GM12878 (cell line): Measurements from ENCODE around the gene PLSCR4. TPM values are rescaled to one million over a fixed set of nuclear protein-coding genes. Genes with fewer than 3 reads are reported as not detected.

Experiments
- ATAC-seq: fragments of 200-7000 bp; cut with Tn5 transposase; 3 replicates; pipeline ENCODE4 v1.9.1; 2020; ENCODE audit warnings: mild to moderate bottlenecking, moderate library complexity
- BruUV-seq: library from RNA; stranded (reverse); fragments of 400-500 nt; replicated peaks from 2 replicates; lab custom pipeline; 2021; lab: Mats Ljungman, UMichigan
- CTCF ChIA-PET: fragments of 300-600 bp; sonication (Branson Sonifier 250); formaldehyde crosslinking; extraction: SDS; loops from one replicate; lab custom pipeline; 2021; ENCODE audit warnings: inconsistent platforms; lab: Yijun Ruan, JAX
- POLR2A ChIA-PET: fragments of 350-600 bp; formaldehyde crosslinking; extraction: SDS; loops from one replicate; lab custom pipeline; 2021; ENCODE audit warnings: inconsistent platforms; lab: Charles Lee
- RAD21 ChIA-PET: fragments of 300-600 bp; sonication (Branson Sonifier 250); formaldehyde crosslinking; loops from one replicate; lab custom pipeline; 2023; ENCODE audit warnings: antibody characterized with exemption; ENCODE audit not compliant: unreplicated experiment; lab: Charles Lee
- SMC1A ChIA-PET: fragments of 300-600 bp; sonication (Branson Sonifier 250); formaldehyde crosslinking; loops from one replicate; lab custom pipeline; 2023; ENCODE audit not compliant: unreplicated experiment, uncharacterized antibody; lab: Charles Lee
- DNase-seq: peaks from one replicate; pipeline ENCODE4 v3.0.0-alpha.2; 2011; ENCODE audit warnings: low read depth, low spot score
- FAIRE-seq: peaks from 3 replicates; lab custom pipeline; 2011; peaks lifted over from hg19 to GRCh38; lab: Jason Lieb, UNC
- H2AFZ ChIP-seq: 2 replicates; pipeline ENCODE4 v1.6.0; 2011; ENCODE audit warnings: low read depth, low read length, control low read depth; ENCODE audit not compliant: control insufficient read depth
- H3K27ac ChIP-seq: 2 replicates; pipeline ENCODE4 v1.5.1; 2011; ENCODE audit warnings: control low read depth; ENCODE audit not compliant: control insufficient read depth, insufficient read depth
- H3K27me3 ChIP-seq, 2 experiments: replicated peaks in 1 of 2; 2 replicates each; pipeline versions ENCODE4 v1.6.0 to v1.6.1; 2011; ENCODE audit warnings: low read length in 1 of 2; ENCODE audit not compliant: control insufficient read depth in 2 of 2, insufficient read depth in 2 of 2
- H3K36me3 ChIP-seq, 2 experiments: 2 replicates each; pipeline ENCODE4 v1.5.1; 2011; ENCODE audit warnings: low read length in 1 of 2; ENCODE audit not compliant: control insufficient read depth in 2 of 2, insufficient read depth in 2 of 2
- H3K4me1 ChIP-seq: 2 replicates; pipeline ENCODE4 v1.6.1; 2011; ENCODE audit warnings: mild to moderate bottlenecking, low read length, moderate library complexity, mixed read lengths; ENCODE audit not compliant: control insufficient read depth, insufficient read depth
- H3K4me2 ChIP-seq: 2 replicates; pipeline ENCODE4 v1.6.0; 2011; ENCODE audit warnings: control low read depth; ENCODE audit not compliant: control insufficient read depth, insufficient read depth
- H3K4me3 ChIP-seq: fragments of 200-600 bp; sonication (generic); 2 replicates; pipeline ENCODE4 v1.5.1; 2016
- H3K79me2 ChIP-seq: 2 replicates; pipeline ENCODE4 v1.6.0; 2011; ENCODE audit warnings: low read length; ENCODE audit not compliant: control insufficient read depth, insufficient read depth
- H3K9ac ChIP-seq: 2 replicates; pipeline ENCODE4 v1.8.0; 2011; ENCODE audit warnings: low read length, control low read depth, mixed read lengths; ENCODE audit not compliant: control insufficient read depth, insufficient read depth
- H3K9me3 ChIP-seq: replicated peaks from 3 replicates; pipeline ENCODE4 v1.5.1; 2011; ENCODE audit warnings: mild to moderate bottlenecking, low read length; ENCODE audit not compliant: control insufficient read depth, insufficient read depth
- H4K20me1 ChIP-seq: 2 replicates; pipeline ENCODE4 v1.6.0; 2011; ENCODE audit not compliant: control insufficient read depth, insufficient read depth
- ATF2 ChIP-seq: IDR thresholded peaks from 2 replicates; pipeline ENCODE4 v1.6.1; 2012; ENCODE audit warnings: low read length, inconsistent platforms
- CBX5 ChIP-seq: sonication (generic); IDR thresholded peaks from 2 replicates; pipeline ENCODE4 v1.6.1; 2016; ENCODE audit warnings: low read depth, moderate library complexity, mild to moderate bottlenecking, inconsistent platforms
- CEBPB ChIP-seq, 2 experiments: fragments of 150-350 bp in 1 of 2; IDR thresholded peaks; 2 replicates each; pipeline ENCODE4 v1.6.1; 2012 to 2014; ENCODE audit warnings: low read depth in 2 of 2, low read length in 2 of 2, borderline replicate concordance in 1 of 2, inconsistent platforms in 1 of 2
- CTCF ChIP-seq, 3 experiments: IDR thresholded peaks in 2 of 3; conservative IDR thresholded peaks in 1 of 3; 2 replicates each; pipeline ENCODE4 v1.5.1; 2011; ENCODE audit warnings: low read depth in 3 of 3, low read length in 3 of 3, mild to moderate bottlenecking in 3 of 3, control low read depth in 2 of 3, moderate library complexity in 2 of 3, inconsistent platforms in 1 of 3, mixed read lengths in 1 of 3; ENCODE audit not compliant: control insufficient read depth in 2 of 3, insufficient read depth in 1 of 3; ENCODE audit errors: extremely low read depth in 1 of 3
- ETV6 ChIP-seq, 2 experiments: fragments of 450-650 bp in 1 of 2; IDR thresholded peaks in 1 of 2; conservative IDR thresholded peaks in 1 of 2; 2 replicates each; pipeline ENCODE4 v1.6.1; 2014; ENCODE audit warnings: antibody characterized with exemption in 1 of 2, borderline replicate concordance in 1 of 2, low read depth in 1 of 2, mild to moderate bottlenecking in 1 of 2, moderate library complexity in 1 of 2
- HDGF ChIP-seq: fragments of 450-650 bp; IDR thresholded peaks from 2 replicates; pipeline ENCODE4 v1.6.1; 2016; ENCODE audit warnings: antibody characterized with exemption
- NKRF ChIP-seq: fragments of 450-650 bp; conservative IDR thresholded peaks from 2 replicates; pipeline ENCODE4 v1.6.1; 2017; ENCODE audit warnings: mild to moderate bottlenecking, moderate library complexity
- NRF1 ChIP-seq: conservative IDR thresholded peaks from 2 replicates; pipeline ENCODE4 v1.6.1; 2011; ENCODE audit warnings: mild to moderate bottlenecking, low read depth, low read length, improper control_type of control experiment
- PAX8 ChIP-seq: fragments of 450-650 bp; IDR thresholded peaks from 2 replicates; pipeline ENCODE4 v1.6.1; 2017; ENCODE audit warnings: mild to moderate bottlenecking, moderate library complexity
- STAT3 ChIP-seq: IDR thresholded peaks from 2 replicates; pipeline ENCODE4 v1.6.1; 2011; ENCODE audit warnings: low read depth, low read length, improper control_type of control experiment
- ZBED1 ChIP-seq: IDR thresholded peaks from 2 replicates; pipeline ENCODE4 v1.6.1; 2016; ENCODE audit warnings: borderline replicate concordance
- ZZZ3 ChIP-seq: IDR thresholded peaks from 2 replicates; pipeline ENCODE4 v1.6.1; 2011; ENCODE audit warnings: low read depth; ENCODE audit not compliant: control insufficient read depth, insufficient read length
- in situ Hi-C: fragments of 300-500 bp; cut with MboI; formaldehyde crosslinking; loops from 9 replicates; pipeline ENCODE4 v1.14.3; 2018; ENCODE audit warnings: mixed read lengths
- intact Hi-C: fragments of 100-400 bp; cut with micrococcal nuclease; formaldehyde crosslinking; loops from one replicate; pipeline ENCODE4 v1.14.2; 2022; ENCODE audit not compliant: unreplicated experiment
- polyA plus RNA-seq, 11 experiments: library from polyadenylated mRNA; depleted of rRNA in 4 of 11; unstranded in 6 of 11; stranded (reverse) in 5 of 11; fragments of >200 nt; fragmentation: Nextera tagmentation in 4 of 11; fragmentation: Illumina TruSeq in 1 of 11; extraction: Ambion mirVana in 4 of 11; extraction: Trizol in 1 of 11; gene quantifications; 1 replicate in 1 of 11; 2 replicates in 10 of 11; pipeline versions ENCODE4 v1.2.1 to v1.2.3, GENCODE V29; 2011 to 2016; ENCODE audit warnings: inconsistent platforms in 2 of 11, missing spikeins in 2 of 11, low read depth in 1 of 11
- total RNA-seq, 4 experiments: library from RNA; depleted of rRNA in 3 of 4; stranded (reverse); fragments of >200 nt in 3 of 4; fragmentation: Illumina TruSeq in 1 of 4; extraction: Trizol in 1 of 4; gene quantifications; 2 replicates each; pipeline versions ENCODE4 v1.2.1 to v1.2.3, GENCODE V29; 2013 to 2021

The PLSCR4 gene
- total and polyA plus RNA-seq, 10 of the 15 experiments (the other 5 are each of a cell fraction or from before 2014, with no cell fraction given), result 0.02 TPM; not detected in 9

- ChIA-PET POLR2A (no interaction called here), RAD21 (no interaction called here), SMC1A (interaction anchor here (0.5 to 1.4 kb wide), 3 partner anchors 9 to 1922 kb away, joined by 3 to 6 read pairs (median 3); no protein-coding TSS in a partner anchor), CTCF (interaction anchor here (1.2 kb wide), 1 partner anchor 9 kb away, joined by 5 read pairs; no protein-coding TSS in a partner anchor)
- ATAC-seq, result no peak
- Histone ChIP-seq H4K20me1 (no peaks in the 10 kb centered on the region), H2AFZ (no peak overlapping the region), H3K79me2 (no peaks in the 10 kb centered on the region), H3K4me1 (no peaks in the 10 kb centered on the region), H3K27ac (no peak overlapping the region), H3K9ac (no peak overlapping the region), H3K4me2 (no peak overlapping the region), H3K36me3 (no peaks in the 10 kb centered on the region), H3K9me3 (no peaks in the 10 kb centered on the region), H3K4me3 (no peak overlapping the region), H3K27me3 (no peaks in the 10 kb centered on the region)
- intact Hi-C loops (no loop called here), in situ Hi-C loops (no loop called here)
- no TSS peak for BruUV-seq
- TF ChIP-seq NRF1 (no peak), ZZZ3 (no peak), ATF2 (no peak), CBX5 (no peak), NKRF (no peak), ZBED1 (no peak), HDGF (no peak), ETV6 (conservative IDR thresholded peaks at IDR 0.05 in 1 of 2, IDR thresholded peaks at IDR 0.05 in 1 of 2; ENCODE audit: borderline replicate concordance in 1 of 2, low read depth in 1 of 2) (no peak), CEBPB (IDR thresholded peaks at IDR 0.05; ENCODE audit: borderline replicate concordance in 1 of 2, low read depth in 2 of 2, low read length in 2 of 2) (no peak), STAT3 (no peak), CTCF (IDR thresholded peaks at IDR 0.05 in 2 of 3, conservative IDR thresholded peaks at IDR 0.05 in 1 of 3; ENCODE audit: control insufficient read depth in 2 of 3, extremely low read depth in 1 of 3, insufficient read depth in 1 of 3, low read depth in 3 of 3, low read length in 3 of 3) (no peak), PAX8 (no peak)
- DNase-seq, result no peak
- FAIRE-seq, result no peak
Observed at GRCh38 chr3:146271180-146271579, 20.3 kb upstream of the PLSCR4 start.
